ENCODE measurements around the gene ANKS1A.

Gene ANKS1A

GRCh38 chr6:35034411-35035191 lies 145.5 kb downstream of the ANKS1A start:
- TF ChIP-seq EGR1 (IDR thresholded peaks at IDR 0.05) (no peak), TAF1 (IDR thresholded peaks at IDR 0.05; ENCODE audit: low read depth) (no peak), TCF12 (IDR thresholded peaks at IDR 0.05; ENCODE audit: low read depth) (no peak), REST (IDR thresholded peaks at IDR 0.05; ENCODE audit: low read depth) (no peak), ZBTB7A (IDR thresholded peaks at IDR 0.05; ENCODE audit: low read depth) (no peak), CREB1 (IDR thresholded peaks at IDR 0.05; ENCODE audit: low read depth) (no peak), EP300 (IDR thresholded peaks at IDR 0.05; ENCODE audit: borderline replicate concordance) (no peak), YY1 (IDR thresholded peaks at IDR 0.05; ENCODE audit: low read depth) (no peak), CEBPB (IDR thresholded peaks at IDR 0.05) (no peak), MAX (IDR thresholded peaks at IDR 0.05) (no peak), NFIC (IDR thresholded peaks at IDR 0.05) (no peak), RAD21 (IDR thresholded peaks at IDR 0.05; ENCODE audit: low read depth) (no peak), TEAD4 (IDR thresholded peaks at IDR 0.05) (no peak), USF1 (IDR thresholded peaks at IDR 0.05) (no peak), FOXM1 (IDR thresholded peaks at IDR 0.05; ENCODE audit: borderline replicate concordance, low read depth) (no peak)

DNA sequence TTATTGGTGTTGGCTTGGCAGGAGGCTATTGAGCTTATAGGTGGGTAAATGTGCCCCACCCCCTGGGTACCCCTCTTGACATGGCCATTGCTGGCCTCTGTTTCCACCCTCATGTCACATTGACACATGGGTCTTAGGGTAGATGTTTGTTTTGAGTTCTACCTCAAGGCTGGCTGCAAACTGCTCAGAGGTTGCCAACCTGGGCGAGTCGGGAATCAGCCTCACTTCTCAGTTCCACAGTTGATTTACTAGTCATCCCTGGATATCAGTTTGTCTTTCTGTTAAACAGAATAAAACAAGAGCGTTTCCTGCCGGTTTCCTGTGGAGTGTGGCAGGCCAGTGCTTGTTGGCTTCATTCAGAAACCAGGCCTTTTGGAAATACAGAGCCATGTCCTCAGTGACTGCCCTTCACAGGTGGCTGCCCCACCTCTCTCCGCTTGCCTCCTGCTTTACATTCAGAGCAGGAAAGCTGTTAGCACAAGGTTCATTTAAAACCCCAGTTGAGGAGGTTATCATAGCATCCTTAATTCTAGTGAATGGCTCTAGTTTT lies 146.5 kb downstream of the ANKS1A start:
- TF ChIP-seq RAD21 (IDR thresholded peaks at IDR 0.05; ENCODE audit: low read depth) (no peak), REST (IDR thresholded peaks at IDR 0.05; ENCODE audit: low read depth) (no peak), TCF12 (IDR thresholded peaks at IDR 0.05; ENCODE audit: low read depth) (no peak), CREB1 (IDR thresholded peaks at IDR 0.05; ENCODE audit: low read depth) (no peak), FOXM1 (IDR thresholded peaks at IDR 0.05; ENCODE audit: borderline replicate concordance, low read depth) (no peak), NFIC (IDR thresholded peaks at IDR 0.05) (no peak), CEBPB (IDR thresholded peaks at IDR 0.05) (no peak), EGR1 (IDR thresholded peaks at IDR 0.05) (no peak), YY1 (IDR thresholded peaks at IDR 0.05; ENCODE audit: low read depth) (no peak), TEAD4 (IDR thresholded peaks at IDR 0.05) (no peak), MAX (IDR thresholded peaks at IDR 0.05) (no peak)

GRCh38 chr6:35036059-35036827 lies 147.2 kb downstream of the ANKS1A start:
- TF ChIP-seq CEBPB (IDR thresholded peaks at IDR 0.05) (no peak), USF1 (IDR thresholded peaks at IDR 0.05) (no peak), TEAD4 (IDR thresholded peaks at IDR 0.05) (no peak), RAD21 (IDR thresholded peaks at IDR 0.05; ENCODE audit: low read depth) (no peak), TCF12 (IDR thresholded peaks at IDR 0.05; ENCODE audit: low read depth) (no peak), EGR1 (IDR thresholded peaks at IDR 0.05) (no peak)

DNA sequence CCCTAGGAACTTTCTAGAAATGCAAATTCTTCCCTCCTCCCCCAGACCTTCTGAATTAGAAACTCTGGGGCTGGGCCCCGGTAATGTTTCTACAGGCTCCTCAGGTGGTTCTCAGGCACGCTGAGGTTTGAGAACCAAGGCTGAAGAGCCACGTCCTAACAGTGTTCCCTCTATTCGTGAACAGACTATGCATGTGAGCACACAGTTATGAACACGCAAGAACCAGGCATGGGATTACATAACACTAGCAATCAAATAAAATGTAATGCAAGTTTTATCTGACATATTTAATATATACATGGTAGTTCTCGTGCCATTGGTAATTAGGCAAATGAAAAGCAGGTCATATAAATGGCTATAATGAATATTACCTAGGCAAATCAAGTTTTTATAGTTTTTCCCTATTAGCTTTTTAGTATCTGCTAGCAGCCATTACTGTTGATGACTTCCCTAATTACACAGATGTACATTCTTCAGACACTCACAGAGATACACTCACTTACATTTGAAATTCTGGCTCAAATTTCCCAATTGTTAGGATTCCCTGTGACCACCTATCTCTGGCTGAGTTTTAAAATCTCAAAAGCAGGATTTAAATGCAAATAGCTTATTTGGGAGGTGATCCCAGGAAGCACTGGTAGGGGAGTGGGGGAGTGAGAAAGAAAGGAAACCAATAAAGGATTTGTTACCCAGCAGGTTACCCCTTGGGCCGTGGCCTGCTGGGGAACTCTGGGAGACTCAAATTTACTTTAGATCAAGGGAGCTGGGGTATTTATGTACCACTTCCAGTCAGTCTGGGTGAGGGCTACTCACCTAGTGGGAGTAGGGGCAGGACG lies 148.0 kb downstream of the ANKS1A start:
- TF ChIP-seq CREB1 (IDR thresholded peaks at IDR 0.05; ENCODE audit: low read depth) (no peak), CEBPB (IDR thresholded peaks at IDR 0.05) (no peak), EP300 (IDR thresholded peaks at IDR 0.05; ENCODE audit: borderline replicate concordance) (no peak), USF1 (IDR thresholded peaks at IDR 0.05) (no peak), REST (IDR thresholded peaks at IDR 0.05; ENCODE audit: low read depth) (no peak)
